HG03354 (cell line): ENCODE data around the gene NPAS3.

Experiments used
- ATAC-seq: cut with Tn5 transposase; IDR thresholded peaks from one replicate; pipeline ENCODE4 v1.9.1; 2021; ENCODE audit warnings: mild to moderate bottlenecking; ENCODE audit not compliant: unreplicated experiment, poor library complexity, severe bottlenecking

Gene NPAS3

GRCh38 chr14:33483541-33483940 lies 544.9 kb downstream of the NPAS3 start:
- no peak for ATAC-seq

- no peak for ATAC-seq
Observed at GRCh38 chr14:33484264-33484663, 545.6 kb downstream of the NPAS3 start.

GRCh38 chr14:33486332-33486890 lies 547.7 kb downstream of the NPAS3 start:
- ATAC-seq = no peak

GRCh38 chr14:33488582-33488981 lies 549.9 kb downstream of the NPAS3 start:
- ATAC-seq = no peak

DNA sequence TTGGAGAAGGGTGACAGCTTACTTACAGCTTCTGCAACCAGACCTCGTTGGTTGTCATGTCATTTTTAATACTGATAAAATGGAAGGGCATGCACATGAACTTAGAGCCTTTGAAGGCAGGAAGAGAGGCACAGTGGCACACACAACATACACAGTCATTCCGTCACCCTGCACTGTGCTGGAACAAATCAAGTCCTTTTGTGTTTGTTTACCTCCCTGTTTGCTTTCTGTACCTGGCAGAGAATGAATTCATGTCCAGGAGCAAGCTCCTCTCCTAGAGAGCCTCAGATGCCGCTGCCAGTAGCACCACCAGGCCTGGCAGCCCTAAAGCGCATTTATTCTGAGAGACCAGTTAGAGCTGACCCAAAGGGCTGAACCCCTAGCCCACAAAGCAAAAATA lies 551.9 kb downstream of the NPAS3 start:
- no peak for ATAC-seq

- ATAC-seq = no peak
Observed at GRCh38 chr14:33491112-33491511, 552.4 kb downstream of the NPAS3 start.

DNA sequence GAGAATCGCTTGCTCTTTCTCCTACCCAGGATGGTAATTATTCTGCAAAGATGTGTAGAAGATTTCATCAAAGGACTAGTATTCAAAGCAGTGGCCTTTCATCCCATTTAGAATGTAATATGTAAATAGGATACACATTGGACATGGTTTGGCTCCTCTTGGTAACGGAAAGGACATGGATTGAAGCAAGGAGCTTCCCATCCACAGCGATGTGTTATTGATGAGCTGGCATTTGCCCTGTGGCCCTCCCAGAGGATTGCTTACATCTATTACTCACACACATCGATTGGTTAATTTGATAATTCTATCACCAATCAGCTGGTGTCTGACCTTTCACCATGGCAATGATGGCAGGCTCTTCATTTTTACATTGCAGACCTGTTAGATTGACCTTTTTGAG lies 553.8 kb downstream of the NPAS3 start:
- no peak for ATAC-seq

DNA sequence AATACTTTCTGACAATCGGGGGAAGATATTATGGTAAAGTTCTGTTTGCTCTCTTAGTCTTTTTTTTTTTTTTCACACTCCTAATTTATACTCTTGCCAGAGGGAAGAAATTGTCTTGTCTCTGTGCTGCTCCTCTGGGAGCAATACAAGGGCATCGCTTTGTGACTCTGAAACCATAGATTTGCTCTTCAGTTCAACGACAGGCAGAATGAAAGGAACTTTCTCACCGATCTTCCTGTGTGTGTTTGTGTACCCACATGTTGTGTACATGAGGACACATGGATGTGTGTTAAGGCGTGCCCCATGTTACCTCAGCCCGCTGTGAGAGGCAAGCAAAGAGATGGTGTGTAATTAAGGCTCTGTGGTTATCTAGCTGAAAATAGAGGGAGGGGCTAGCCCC lies 554.6 kb downstream of the NPAS3 start:
- no peak for ATAC-seq

GRCh38 chr14:33493990-33494389 lies 555.3 kb downstream of the NPAS3 start:
- no peak for ATAC-seq

DNA sequence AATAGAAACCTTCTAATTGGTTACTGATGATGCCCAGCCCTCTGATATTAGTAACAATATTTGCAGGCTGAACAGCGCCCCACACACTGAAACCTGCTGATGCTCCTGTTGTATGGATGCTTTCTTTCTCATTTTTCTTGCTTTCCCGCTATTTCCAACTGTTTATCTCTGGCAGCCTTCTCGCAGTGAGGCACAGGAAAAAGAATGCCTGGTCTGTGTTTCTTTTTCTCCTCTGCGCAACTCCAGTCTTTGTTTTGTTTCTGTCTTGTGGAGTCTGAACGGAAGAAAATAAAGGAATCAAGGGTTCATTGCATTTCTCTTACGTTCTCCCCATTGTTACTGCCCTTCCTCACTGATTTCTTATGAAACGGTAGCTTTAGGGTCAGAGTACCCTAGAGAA lies 561.0 kb downstream of the NPAS3 start:
- no peak for ATAC-seq

DNA sequence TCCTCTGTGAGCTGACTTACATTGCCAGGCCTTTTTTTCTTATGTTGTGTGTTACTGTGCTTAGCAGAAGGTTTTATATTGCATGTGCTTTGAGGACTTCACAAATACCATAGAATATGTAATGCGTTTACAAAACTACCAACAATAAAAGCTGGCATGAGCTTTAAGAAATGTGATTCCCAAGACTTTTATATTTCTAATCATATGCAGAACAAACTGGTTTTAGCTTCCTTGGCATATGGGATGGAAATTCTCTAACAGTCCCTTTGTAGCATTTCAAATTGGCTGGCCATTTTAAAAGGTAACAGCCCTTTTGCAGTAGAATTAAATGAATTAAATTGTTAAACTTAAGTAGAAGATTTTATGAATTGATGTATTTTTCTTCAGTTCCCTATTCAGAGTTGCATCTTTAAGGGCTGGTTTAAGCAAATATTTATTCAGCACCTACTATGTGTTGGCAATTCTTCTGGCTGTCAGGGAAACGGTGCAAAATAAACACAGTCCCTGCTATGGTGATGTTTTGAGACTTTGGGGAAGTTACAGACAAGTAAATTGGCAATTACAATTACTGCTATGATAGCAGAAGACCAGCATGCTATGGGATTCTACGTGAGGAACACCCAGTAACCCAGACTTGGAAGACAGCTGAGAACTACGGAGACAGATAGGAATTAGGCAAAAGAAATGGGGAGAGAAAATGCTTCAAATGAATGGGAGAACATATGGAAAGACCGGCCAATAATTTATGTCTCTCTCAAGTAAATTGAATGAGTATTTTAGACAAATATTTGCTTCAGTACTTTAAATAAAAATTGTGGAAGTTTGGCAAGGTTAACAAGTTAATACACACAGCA lies 565.8 kb downstream of the NPAS3 start:
- ATAC-seq = no peak

DNA sequence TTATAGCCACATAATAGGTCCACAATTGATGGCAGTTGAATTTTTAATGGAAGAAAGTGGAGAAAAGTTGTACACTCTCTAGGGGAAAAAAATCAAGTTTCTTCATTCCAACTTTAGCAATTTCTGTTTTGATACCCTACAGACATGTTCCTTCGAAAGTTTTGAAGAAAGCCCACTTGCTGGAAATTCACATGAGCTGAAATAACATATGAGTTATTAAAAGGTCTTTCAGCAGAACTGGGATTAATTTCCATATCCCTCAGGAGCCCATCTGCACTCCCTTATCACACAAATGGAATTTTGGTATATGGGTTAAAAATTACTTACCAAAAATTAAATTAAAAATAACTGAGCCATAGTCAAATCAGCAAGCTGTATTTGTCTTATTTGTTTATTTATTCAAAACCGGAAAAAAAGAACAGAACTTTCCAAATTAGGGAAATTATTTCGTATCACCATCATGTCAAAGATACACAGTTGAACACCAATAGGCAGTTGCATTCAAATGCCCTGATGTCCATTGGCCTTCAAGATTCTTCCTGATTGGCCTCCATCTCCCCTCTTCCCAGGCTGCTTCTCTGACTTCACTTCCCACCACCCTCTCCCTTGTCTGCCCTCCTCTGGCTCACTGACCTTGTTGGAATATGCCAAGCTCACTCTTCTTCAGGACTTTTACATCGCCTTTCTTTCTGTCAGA lies 566.7 kb downstream of the NPAS3 start:
- no peak for ATAC-seq

- no peak for ATAC-seq
Observed at GRCh38 chr14:33505963-33506329, 567.3 kb downstream of the NPAS3 start.

GRCh38 chr14:33508126-33509062 lies 569.7 kb downstream of the NPAS3 start:
- ATAC-seq = no peak

DNA sequence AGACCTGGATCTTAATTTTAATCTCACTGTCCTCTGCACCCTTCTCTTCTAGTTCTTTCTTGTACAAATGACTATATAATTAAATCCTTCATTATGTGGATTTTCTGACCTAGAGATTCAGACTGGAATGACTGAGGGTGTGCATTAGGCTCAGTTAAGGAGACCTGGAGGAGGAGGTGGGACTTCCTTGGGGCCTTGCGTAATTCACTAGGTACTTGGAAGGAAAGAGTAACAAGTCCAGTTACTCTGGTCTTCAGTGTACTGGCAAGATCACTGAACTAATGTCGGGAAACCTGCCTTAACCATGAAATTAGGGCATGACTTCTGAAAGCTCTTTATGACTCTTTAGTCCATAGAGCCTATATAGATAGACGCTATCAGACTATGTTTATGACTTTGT lies 570.8 kb downstream of the NPAS3 start:
- no peak for ATAC-seq

- no peak for ATAC-seq
Observed at GRCh38 chr14:33510063-33510481, 571.4 kb downstream of the NPAS3 start.

DNA sequence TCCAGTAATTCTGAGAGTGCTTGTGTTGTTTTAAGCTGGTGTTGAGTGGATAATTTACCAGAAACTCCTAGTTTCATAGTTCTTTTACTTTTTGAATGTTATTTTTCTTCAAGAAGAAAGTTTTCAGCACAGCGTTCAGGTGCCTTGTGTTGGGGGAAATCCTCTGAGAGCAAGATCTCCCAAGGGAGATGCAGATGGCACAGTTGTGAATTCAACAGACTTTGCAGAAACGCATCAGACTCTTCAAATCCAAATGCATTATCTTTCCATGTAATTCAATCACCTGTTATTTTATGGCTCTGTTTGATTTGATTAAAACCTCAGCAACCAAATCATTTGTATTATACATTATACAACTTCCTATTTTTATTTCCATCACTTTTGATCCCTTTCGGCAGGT lies 572.3 kb downstream of the NPAS3 start:
- ATAC-seq = no peak

DNA sequence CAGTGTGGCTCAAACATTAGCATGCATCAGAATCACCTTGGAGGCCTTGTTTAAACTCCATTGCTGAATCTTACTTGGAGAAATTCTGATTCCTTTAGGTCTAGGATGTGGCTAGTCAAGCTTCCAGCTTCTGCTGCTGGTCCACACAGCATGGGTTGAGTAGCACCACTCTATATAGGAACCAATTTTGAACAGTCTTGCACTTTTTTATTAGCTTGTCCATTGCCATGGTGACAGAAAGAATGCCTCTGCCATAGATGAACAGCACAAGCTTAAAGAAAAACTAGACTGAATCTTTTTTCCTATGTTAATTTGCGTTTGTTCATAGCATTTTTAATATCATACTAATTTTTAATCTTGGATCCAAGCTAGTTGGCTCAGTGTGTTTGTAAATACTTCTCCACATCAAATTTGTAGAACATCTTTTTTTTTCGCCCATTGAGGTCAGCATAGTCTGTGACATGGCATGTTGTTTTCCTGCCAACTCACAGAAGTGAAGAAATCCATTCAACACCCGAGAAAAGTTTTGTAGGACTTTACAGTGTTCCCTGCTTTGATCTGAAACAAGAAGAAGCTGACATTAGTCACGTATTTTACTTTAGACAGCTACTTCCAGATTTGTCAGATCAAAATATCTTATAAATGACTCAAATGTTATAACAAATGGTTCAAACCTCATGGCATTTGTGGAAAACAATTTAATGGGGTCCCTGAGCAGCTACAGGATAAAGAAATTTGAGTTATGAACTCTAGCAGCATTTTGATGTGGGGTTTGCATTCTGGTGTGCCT lies 573.4 kb downstream of the NPAS3 start:
- ATAC-seq = no peak

GRCh38 chr14:33515441-33515840 lies 576.8 kb downstream of the NPAS3 start:
- ATAC-seq = no peak
